ENCODE data around the gene FYB1.

DNA sequence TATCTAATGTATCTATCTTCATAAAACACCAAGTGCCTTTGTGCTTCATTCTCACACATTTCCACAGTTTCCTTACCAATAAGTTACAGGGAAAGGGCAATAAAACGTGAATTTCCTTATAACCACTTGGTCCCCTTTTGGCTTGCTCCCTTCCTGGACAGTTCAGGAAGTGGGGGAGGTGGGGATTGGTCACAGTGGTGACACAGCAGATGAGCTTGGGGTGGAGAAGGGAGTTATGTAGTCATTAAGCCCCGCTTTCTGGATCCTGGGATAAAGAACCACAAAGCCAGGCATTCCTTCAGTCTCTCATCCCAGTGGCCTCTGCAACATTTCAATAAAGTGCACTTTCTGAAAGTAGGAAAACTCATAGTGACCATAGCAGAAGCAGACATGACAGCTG is 47.1 kb upstream of the FYB1 start:
- TF ChIP-seq EZH2 (IDR thresholded peaks at IDR 0.05): no peak
- no peak for TF ChIP-seq POLR2AphosphoS5 (IDR thresholded peaks at IDR 0.05; ENCODE audit: borderline replicate concordance, low read depth, low read length)
- TF ChIP-seq FOXP2 (optimal IDR thresholded peaks at IDR 0.05; ENCODE audit: control extremely low read depth, extremely low read length, insufficient read depth): no peak
